ENCODE measurements around the gene PRAME. TPM values are rescaled to one million over a fixed set of nuclear protein-coding genes. Genes with fewer than 3 reads are reported as not detected.
"Not testable (repeated sequence)": the region's sequence is repeated elsewhere in the genome, so short reads cannot be mapped to it uniquely, and the experiment has no call there.

PRAME gene
- total RNA-seq, 1 donor from 2014 or later = not detected

DNA sequence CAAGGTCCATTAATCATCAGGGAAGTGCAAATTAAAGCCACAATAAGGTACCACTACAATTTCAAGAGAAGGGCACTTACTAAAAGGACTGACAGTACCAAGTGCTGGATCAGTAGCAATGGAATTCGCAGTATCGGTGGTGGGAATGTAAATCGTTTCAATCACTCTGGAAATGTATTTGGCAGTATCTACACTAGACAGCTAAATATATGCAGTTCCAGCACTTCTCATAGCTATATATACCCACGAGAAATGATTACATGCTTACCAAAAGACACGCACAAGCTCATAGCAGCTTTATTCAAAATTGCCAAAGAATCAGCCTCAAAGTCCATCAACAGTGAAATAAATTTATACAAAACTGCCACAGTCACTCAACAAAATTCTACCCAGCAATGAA is 46.1 kb downstream of the PRAME start:
- Mint-ChIP-seq H3K4me3 (no peak overlapping the region), H3K9me3 (peaks cover 5% of the 10 kb centered on the region), H3K4me1 (peaks cover 3% of the 10 kb centered on the region), H3K27ac (no peak overlapping the region), H3K27me3 (ENCODE audit: insufficient read depth, low read depth) (peaks cover 8% of the 10 kb centered on the region), H3K36me3 (no peaks in the 10 kb centered on the region)
- no peak overlapping the region for H3K4me2 ChIP-seq
- H3K9ac ChIP-seq = no peak overlapping the region
- no peak for DNase-seq (ENCODE audit: low spot score)
- H3K9me3 ChIP-seq (ENCODE audit: low read depth) = no peaks in the 10 kb centered on the region
- no peak overlapping the region for H2AFZ ChIP-seq (replicated peaks)
- no peak overlapping the region for H3K27ac ChIP-seq
- no peaks in the 10 kb centered on the region for H3K36me3 ChIP-seq
- TF ChIP-seq, protein P1, sequence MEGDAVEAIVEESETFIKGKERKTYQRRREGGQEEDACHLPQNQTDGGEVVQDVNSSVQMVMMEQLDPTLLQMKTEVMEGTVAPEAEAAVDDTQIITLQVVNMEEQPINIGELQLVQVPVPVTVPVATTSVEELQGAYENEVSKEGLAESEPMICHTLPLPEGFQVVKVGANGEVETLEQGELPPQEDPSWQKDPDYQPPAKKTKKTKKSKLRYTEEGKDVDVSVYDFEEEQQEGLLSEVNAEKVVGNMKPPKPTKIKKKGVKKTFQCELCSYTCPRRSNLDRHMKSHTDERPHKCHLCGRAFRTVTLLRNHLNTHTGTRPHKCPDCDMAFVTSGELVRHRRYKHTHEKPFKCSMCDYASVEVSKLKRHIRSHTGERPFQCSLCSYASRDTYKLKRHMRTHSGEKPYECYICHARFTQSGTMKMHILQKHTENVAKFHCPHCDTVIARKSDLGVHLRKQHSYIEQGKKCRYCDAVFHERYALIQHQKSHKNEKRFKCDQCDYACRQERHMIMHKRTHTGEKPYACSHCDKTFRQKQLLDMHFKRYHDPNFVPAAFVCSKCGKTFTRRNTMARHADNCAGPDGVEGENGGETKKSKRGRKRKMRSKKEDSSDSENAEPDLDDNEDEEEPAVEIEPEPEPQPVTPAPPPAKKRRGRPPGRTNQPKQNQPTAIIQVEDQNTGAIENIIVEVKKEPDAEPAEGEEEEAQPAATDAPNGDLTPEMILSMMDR (IDR thresholded peaks at IDR 0.05) = no peak
- TF ChIP-seq EZH2 (IDR thresholded peaks at IDR 0.05) = no peak
- TF ChIP-seq EZH2phosphoT487 (IDR thresholded peaks at IDR 0.05) = no peak
- peaks cover 72% of the 10 kb centered on the region for H3K27me3 ChIP-seq
- H3K4me1 ChIP-seq = no peaks in the 10 kb centered on the region
- H3K79me2 ChIP-seq (ENCODE audit: low read depth) = peaks cover 5% of the 10 kb centered on the region
- no peaks in the 10 kb centered on the region for H3F3A ChIP-seq (ENCODE audit: low read depth)
- no peak overlapping the region for H3K4me3 ChIP-seq
- H4K20me1 ChIP-seq (ENCODE audit: low read depth) = no peaks in the 10 kb centered on the region

- not testable (repeated sequence) for DNase-seq (ENCODE audit: low spot score); H3K27ac ChIP-seq; H3K9me3 ChIP-seq (ENCODE audit: low read depth); H3K4me3 Mint-ChIP-seq; H2AFZ ChIP-seq (replicated peaks); H3K4me3 ChIP-seq; H3K27me3 Mint-ChIP-seq (ENCODE audit: insufficient read depth, low read depth); H3K9ac ChIP-seq; H3K9me3 Mint-ChIP-seq; H3K4me2 ChIP-seq; H3K4me1 ChIP-seq; H3K27ac Mint-ChIP-seq; H3K36me3 ChIP-seq; H3F3A ChIP-seq (ENCODE audit: low read depth)
- Histone ChIP-seq H3K79me2 (ENCODE audit: low read depth) (peaks cover 24% of the 10 kb centered on the region), H3K27me3 (peaks cover 55% of the 10 kb centered on the region), H4K20me1 (ENCODE audit: low read depth) (peaks cover 16% of the 10 kb centered on the region)
- peaks cover 16% of the 10 kb centered on the region for H3K36me3 Mint-ChIP-seq
- H3K4me1 Mint-ChIP-seq = peaks cover 14% of the 10 kb centered on the region
Observed at GRCh38 chr22:22510833-22511232, 48.2 kb downstream of the PRAME start.

DNA sequence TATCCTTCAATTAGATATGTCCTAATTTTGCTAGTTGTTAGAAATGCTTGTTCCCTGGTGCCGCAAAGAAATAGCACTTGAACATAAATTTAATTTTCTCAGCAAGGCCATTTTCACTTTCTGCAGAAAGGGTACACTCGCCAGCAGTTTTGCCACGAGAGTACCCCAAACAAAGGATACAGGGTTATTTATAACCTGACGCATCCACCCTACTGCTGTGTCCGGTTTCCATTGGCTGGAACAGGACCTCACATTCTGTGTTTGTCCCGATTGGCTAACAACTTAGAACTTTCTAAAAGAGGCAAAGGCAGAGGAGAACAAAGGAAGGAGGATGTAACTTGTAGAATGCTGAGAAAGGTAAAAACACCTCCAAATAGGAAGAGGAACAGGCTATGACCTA is 49.2 kb downstream of the PRAME start:
- H3K9me3 ChIP-seq (ENCODE audit: low read depth); H3K4me1 ChIP-seq; DNase-seq (ENCODE audit: low spot score); H3K27ac ChIP-seq; H3K27me3 Mint-ChIP-seq (ENCODE audit: insufficient read depth, low read depth); H3K36me3 ChIP-seq; H3K4me2 ChIP-seq; H3F3A ChIP-seq (ENCODE audit: low read depth); H2AFZ ChIP-seq (replicated peaks); H3K9me3 Mint-ChIP-seq; H3K4me3 ChIP-seq; H3K27ac Mint-ChIP-seq; H3K9ac ChIP-seq: not testable (repeated sequence)
- Histone ChIP-seq H3K27me3 (peaks cover 46% of the 10 kb centered on the region), H4K20me1 (ENCODE audit: low read depth) (peaks cover 16% of the 10 kb centered on the region), H3K79me2 (ENCODE audit: low read depth) (peaks cover 31% of the 10 kb centered on the region)
- Mint-ChIP-seq H3K4me1 (peaks cover 14% of the 10 kb centered on the region), H3K36me3 (peaks cover 21% of the 10 kb centered on the region), H3K4me3 (peak overlapping the region; percentile 97)

GRCh38 chr22:22508274-22509176 is 50.5 kb downstream of the PRAME start, which contains the start of gene ZNF280B:
ZNF280B (minus strand) TSS chr22:22508742; CDS start chr22:22489398, 19,344 bp downstream.
- peaks cover 20% of the 10 kb centered on the region for H4K20me1 ChIP-seq (ENCODE audit: low read depth)
- H3K4me1 Mint-ChIP-seq = peaks cover 12% of the 10 kb centered on the region
- H3K9me3 ChIP-seq (ENCODE audit: low read depth) = no peaks in the 10 kb centered on the region
- peaks cover 9% of the 10 kb centered on the region for H3K4me1 ChIP-seq
- peak within 1 kb of the TSS; percentile 90 for H2AFZ ChIP-seq (replicated peaks)
- H3K36me3 Mint-ChIP-seq = peaks cover 31% of the 10 kb centered on the region
- no peaks in the 10 kb centered on the region for H3F3A ChIP-seq (ENCODE audit: low read depth)
- peaks cover 36% of the 10 kb centered on the region for H3K79me2 ChIP-seq (ENCODE audit: low read depth)
- H3K27ac ChIP-seq = no peak within 1 kb of the TSS
- TF ChIP-seq EZH2 (IDR thresholded peaks at IDR 0.05) = no peak
- TF ChIP-seq, protein P1 (IDR thresholded peaks at IDR 0.05) = peak; percentile 81
- TF ChIP-seq EZH2phosphoT487 (IDR thresholded peaks at IDR 0.05) = peak; percentile 40
- H3K36me3 ChIP-seq = peaks cover 10% of the 10 kb centered on the region
- peaks cover 5% of the 10 kb centered on the region for H3K9me3 Mint-ChIP-seq
- H3K27ac Mint-ChIP-seq = peak within 1 kb of the TSS; percentile 93
- peak within 1 kb of the TSS; percentile 97 for H3K4me3 Mint-ChIP-seq
- H3K27me3 ChIP-seq = peaks cover 32% of the 10 kb centered on the region
- H3K4me3 ChIP-seq = peak within 1 kb of the TSS; percentile 94
- peak; percentile 94 for DNase-seq (ENCODE audit: low spot score)
- H3K27me3 Mint-ChIP-seq (ENCODE audit: insufficient read depth, low read depth) = peaks cover 5% of the 10 kb centered on the region
- H3K9ac ChIP-seq = peak within 1 kb of the TSS; percentile 74
- peak within 1 kb of the TSS; percentile 85 for H3K4me2 ChIP-seq

Measured in neural progenitor cell (in vitro differentiated cells).